H54 (cell line): Measurements from ENCODE around the gene GATA2.

Source experiments
- DNase-seq: peaks from one replicate; pipeline ENCODE4 v3.0.0; 2011; ENCODE audit warnings: low spot score, mixed read lengths; ENCODE audit not compliant: insufficient read length
- FAIRE-seq: peaks from 3 replicates; lab custom pipeline; 2011; peaks lifted over from hg19 to GRCh38; lab: Jason Lieb, UNC
- POLR2A ChIP-seq: IDR thresholded peaks from 2 replicates; pipeline ENCODE4 v1.6.1; 2011; ENCODE audit warnings: low read depth, mild to moderate bottlenecking, low read length

Gene GATA2

DNA sequence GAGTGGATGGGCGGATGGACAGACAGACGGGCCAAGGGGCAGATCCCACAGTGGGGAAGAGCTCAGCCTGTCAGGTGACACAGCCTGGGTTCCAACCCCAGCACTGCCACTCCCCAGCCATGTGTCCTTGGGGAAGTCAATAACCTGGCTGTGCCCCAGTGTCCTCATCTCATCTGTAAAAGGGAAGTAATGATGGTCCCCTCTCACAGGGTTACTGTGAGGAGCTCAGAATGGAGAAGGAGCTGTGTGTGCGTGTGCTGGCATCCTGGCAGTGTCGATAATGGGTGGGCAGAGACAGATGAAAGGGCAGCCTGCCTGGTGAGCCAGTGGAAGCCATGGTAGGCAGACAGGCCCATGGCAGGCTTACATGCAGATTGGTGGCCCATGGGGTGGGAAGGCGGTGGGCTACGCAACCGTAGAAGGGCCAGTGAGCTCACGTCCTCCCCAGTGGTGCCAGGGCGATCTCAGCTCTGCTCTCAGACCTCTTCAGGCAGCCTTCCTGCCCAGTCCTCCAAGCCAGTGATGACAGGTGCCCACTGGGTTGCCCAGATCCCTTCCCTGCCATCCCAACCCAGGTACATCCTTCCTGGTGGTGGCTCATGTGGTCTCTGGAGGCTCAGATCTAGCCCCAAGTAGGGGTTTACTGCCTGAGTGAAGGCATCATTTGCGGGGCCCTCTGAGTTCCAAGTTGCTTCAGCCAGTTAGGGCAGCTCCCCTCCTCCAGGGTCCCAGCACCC lies 24.0 kb downstream of the GATA2 start:
- DNase-seq: no peak
- TF ChIP-seq POLR2A: no peak
- no peak for FAIRE-seq

GRCh38 chr3:128468285-128468790 lies 24.7 kb downstream of the GATA2 start:
- no peak for TF ChIP-seq POLR2A
- FAIRE-seq: no peak
- no peak for DNase-seq

GRCh38 chr3:128466840-128467541 lies 26.0 kb downstream of the GATA2 start, which contains the start of gene DNAJB8:
DNAJB8 (minus strand) TSS chr3:128466890; CDS start chr3:128463245, 3,645 bp downstream.
- TF ChIP-seq POLR2A: no peak
- DNase-seq: no peak
- no peak for FAIRE-seq

DNA sequence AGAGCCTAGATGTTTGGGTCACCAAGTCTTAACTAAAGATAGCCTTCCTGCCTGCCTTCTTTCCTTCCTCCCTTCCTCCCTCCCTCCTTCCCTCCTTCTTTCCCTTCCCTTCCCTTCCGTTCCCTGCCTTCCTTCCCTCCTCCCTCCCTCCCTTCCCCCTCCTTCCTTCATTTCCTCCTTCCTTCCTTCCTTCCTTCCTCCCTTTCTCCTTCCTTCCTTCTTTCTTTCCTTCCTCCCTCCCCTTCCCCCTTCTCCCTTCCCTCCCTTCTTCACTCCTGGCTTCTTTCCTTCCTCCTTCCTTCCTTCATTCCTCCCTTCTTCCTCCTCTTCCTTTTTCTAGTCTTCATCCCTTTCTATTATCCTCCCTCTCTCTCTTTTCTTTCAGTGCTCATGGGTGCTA lies 28.3 kb downstream of the GATA2 start:
- no peak for TF ChIP-seq POLR2A
- DNase-seq (no peak), FAIRE-seq (no peak)

DNA sequence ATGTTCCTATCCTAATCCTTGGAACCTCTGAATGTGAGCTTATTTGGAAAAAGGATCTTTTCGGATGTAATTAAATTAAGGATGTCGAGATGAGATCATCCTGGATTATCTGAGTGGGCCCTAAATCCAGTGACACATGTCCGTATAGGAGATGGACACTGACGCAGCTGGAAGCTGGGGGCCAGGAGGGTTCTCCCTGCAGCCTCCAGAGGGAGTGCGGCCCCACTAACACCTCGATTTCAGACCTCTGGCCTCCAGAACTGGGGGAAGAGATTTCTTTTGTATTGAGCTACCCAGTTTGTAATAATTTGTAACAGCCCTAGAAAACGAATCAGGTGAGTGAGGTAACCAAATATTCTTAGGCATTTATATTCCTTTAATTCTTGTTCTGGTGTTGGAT lies 28.8 kb downstream of the GATA2 start:
- FAIRE-seq (no peak), DNase-seq (no peak)
- TF ChIP-seq POLR2A: no peak

DNA sequence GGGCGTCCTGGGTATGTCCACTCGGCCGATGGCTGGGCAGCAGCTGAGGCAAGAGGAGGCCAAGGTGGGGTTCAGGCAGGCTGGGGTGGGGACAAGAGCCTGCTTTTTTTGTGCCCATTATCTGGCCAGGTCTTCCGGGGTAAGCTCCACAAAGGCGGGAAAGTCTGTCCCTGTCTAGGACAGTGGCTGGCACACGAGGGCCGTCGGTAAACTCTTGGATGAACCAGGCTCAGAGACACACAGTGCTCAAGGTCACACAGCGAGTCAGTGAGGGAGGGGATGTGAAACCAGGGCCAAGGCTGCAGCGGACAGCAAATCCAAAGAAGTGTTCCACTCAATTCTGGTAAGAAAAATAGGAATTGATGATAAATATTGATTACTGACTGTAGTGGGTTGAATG lies 29.2 kb downstream of the GATA2 start:
- no peak for TF ChIP-seq POLR2A
- FAIRE-seq (no peak), DNase-seq (no peak)

DNA sequence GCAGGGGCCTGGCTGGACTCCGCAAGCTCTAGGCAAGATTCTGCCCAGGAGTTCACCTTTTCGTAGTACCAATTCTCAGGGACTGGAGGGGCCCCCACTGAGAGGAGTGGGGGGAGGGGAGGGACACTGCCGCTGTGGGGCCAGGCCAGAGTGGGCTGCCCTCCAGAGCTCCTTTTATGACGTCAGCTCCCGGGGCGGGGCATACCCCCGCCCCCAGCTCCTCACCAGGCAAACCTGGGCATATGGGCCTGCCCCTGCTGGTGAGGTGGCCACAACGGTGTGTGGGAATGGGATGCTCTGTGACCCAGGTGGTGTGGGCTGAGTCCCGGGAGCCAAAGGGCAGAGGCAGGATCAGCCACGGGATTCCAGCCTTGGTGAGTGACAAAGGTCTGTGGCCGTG lies 29.6 kb downstream of the GATA2 start:
- no peak for DNase-seq
- no peak for FAIRE-seq
- no peak for TF ChIP-seq POLR2A

DNA sequence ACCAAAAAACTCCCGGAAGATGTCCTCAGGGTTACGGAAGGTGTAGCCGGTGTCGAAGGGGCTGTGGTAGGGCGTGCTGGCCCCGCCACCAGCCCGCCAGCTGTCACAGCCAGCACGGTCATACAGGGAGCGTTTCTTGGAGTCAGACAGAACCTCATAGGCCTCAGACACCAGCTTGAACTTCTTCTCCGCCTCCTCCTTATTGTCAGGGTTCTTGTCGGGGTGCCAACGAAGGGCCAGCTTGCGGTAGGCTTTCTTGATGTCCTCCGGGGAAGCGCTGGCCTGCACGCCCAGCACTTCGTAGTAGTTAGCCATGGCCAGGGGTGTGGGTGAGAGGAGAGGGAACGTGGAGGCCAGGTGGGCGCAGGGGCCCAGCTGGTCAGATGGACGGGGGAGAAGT lies 30.1 kb downstream of the GATA2 start:
- no peak for DNase-seq

DNA sequence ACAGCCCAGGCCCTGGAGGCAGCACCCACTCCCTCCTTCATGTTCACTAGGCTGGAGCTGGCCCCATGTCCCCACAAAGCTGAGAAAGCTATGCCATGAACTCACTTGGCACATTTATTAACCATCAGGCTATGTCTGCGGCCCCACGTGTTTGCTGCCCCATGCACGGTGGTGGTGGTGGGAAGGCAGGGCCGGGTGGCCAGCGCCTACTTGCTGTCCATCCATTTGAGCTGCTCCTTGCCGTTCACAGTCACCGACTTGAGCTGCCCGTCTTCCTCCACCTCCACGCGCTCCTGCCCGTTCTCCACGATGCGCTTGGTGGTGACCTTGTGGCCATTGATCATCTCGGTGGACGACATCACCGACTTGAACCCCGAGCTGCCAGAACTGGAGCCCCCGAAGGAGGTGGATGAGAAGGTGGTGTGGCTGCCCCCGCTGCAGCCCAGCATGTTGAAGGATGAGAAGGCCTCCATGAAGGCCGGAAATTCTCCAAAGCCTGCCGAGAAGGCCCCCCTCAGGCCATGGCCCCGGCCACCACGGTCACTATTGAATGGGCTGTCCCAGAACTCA lies 30.6 kb downstream of the GATA2 start:
- TF ChIP-seq POLR2A: no peak
- no peak for DNase-seq

More for the DNA sequence above, 30.1 kb downstream of the GATA2 start:
- no peak for FAIRE-seq
- no peak for TF ChIP-seq POLR2A

GRCh38 chr3:128461731-128462130 lies 31.3 kb downstream of the GATA2 start:
- DNase-seq (no peak), FAIRE-seq (no peak)
- no peak for TF ChIP-seq POLR2A

More for the DNA sequence above, 30.6 kb downstream of the GATA2 start:
- FAIRE-seq: no peak

DNA sequence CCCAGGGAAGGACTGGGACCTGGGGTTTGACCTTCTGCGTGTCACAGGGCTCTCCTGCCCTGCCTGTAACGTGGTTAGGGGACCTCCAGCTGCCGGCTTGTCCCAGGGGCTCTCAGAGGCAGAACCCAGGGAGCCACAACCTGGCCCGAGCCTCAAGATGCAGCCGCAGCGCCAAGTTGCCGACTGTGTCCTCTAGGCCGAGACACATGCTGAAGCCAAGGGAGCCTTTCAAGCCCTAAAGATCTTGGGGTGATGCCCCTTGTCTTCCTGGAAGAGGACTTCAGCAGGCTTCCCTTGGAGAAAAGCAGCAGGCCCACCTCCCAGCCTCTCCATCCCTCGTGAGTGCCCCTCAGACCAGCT lies 33.6 kb downstream of the GATA2 start:
- TF ChIP-seq POLR2A: no peak
- no peak for DNase-seq
- FAIRE-seq: no peak

DNA sequence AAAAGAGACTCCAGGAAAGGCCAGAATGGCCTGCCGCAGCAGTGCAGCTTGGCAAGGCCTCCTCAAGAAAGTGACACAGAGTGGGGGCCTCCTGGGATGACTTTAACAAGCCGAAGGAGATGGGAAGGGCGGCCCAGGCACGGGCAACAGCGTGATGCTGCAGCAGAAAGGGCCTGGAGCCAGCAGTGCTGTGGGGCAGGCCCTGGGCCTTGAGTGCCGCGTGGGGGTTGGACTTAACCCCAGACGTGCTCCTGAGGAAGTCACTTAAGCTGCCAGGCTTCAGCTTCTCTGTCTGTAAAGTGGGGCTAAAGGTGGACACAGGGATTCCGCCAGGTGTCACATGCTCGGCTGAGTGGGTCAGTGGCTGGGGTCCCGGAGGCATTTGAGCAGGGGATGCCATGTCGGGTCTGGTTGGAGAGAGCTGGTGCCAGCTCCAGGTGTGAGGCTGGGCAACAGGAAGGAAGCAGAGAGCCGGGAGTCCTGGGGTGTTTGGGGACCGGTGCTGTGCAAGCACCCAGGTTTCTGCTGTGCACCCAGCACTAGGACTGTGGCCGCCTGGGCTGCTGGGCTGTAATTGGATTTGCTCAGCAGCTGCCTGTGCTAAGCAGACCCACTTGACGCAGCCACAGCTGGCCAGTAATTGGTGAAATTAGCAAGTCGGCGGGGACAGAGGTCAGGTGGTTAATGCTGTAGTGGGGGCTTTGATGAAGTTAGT lies 34.1 kb downstream of the GATA2 start:
- no peak for FAIRE-seq
- no peak for DNase-seq
- TF ChIP-seq POLR2A: no peak

- TF ChIP-seq POLR2A: no peak
- FAIRE-seq (no peak), DNase-seq (no peak)
Observed at GRCh38 chr3:128457937-128458336, 35.1 kb downstream of the GATA2 start.
